SH-SY5Y (cell line): ENCODE data around the gene ZBTB7C.

Experiments used
- GATA2 ChIP-seq: IDR thresholded peaks from 2 replicates; pipeline ENCODE4 v1.6.1; 2011; ENCODE audit warnings: mild to moderate bottlenecking, low read depth, low read length
- GATA3 ChIP-seq: IDR thresholded peaks from 2 replicates; pipeline ENCODE4 v1.6.1; 2011; ENCODE audit warnings: low read depth, mild to moderate bottlenecking, low read length, moderate library complexity

- TF ChIP-seq GATA2, result no peak
- TF ChIP-seq GATA3, result no peak
These were observed 290.0 kb downstream of the ZBTB7C start for GRCh38 chr18:48119204-48119603.
